Uterus (tissue), 2 donors: ENCODE data around the gene MSGN1.

Experiments used
- CTCF ChIP-seq, 4 experiments: fragments of 200-600 bp in 2 of 4; fragments of 450-650 bp in 2 of 4; sonication (generic) in 2 of 4; IDR thresholded peaks; one replicate each; pipeline ENCODE4 v1.5.1; 2016 to 2019; ENCODE audit warnings: antibody characterized with exemption in 4 of 4, mild to moderate bottlenecking in 2 of 4, moderate library complexity in 1 of 4
- POLR2A ChIP-seq, 2 donors: fragments of 450-650 bp; IDR thresholded peaks; one replicate each; pipeline ENCODE4 v1.6.1; 2016; ENCODE audit warnings: antibody characterized with exemption in 2 of 2, mild to moderate bottlenecking in 1 of 2, moderate library complexity in 1 of 2

- TF ChIP-seq CTCF (IDR thresholded peaks at IDR 0.05) (no peak), POLR2A (IDR thresholded peaks at IDR 0.05) (no peak)
Observed at GRCh38 chr2:17814601-17815000, 1.7 kb upstream of the MSGN1 start.
